Panc1 (cell line): Measurements from ENCODE around the gene CLEC16A. TPM values are rescaled to one million over a fixed set of nuclear protein-coding genes. Genes with fewer than 3 reads are reported as not detected.

Experiments
- ATAC-seq: fragments of 200-7000 bp; cut with Tn5 transposase; 2 replicates; pipeline ENCODE4 v1.9.1; 2020; ENCODE audit warnings: mild to moderate bottlenecking, moderate library complexity
- BruUV-seq: library from RNA; stranded (reverse); fragments of 400-500 nt; replicated peaks from 2 replicates; lab custom pipeline; 2021; lab: Mats Ljungman, UMichigan
- CTCF ChIA-PET: fragments of 300-600 bp; sonication (Branson Sonifier 250); formaldehyde crosslinking; loops from one replicate; lab custom pipeline; 2022; ENCODE audit warnings: antibody characterized with exemption; lab: Charles Lee
- POLR2A ChIA-PET: fragments of 300-600 bp; sonication (Branson Sonifier 250); formaldehyde crosslinking; loops from one replicate; lab custom pipeline; 2022; ENCODE audit warnings: antibody characterized with exemption; lab: Charles Lee
- DNase-seq: peaks from one replicate; pipeline ENCODE4 v3.0.0-alpha.2; 2010; ENCODE audit warnings: low read depth, low spot score
- H3K27ac ChIP-seq: 2 replicates; pipeline ENCODE4 v1.5.1; 2011; ENCODE audit warnings: mild to moderate bottlenecking, low read length, inconsistent platforms
- H3K27me3 ChIP-seq: fragments of 200-500 bp; sonication (Bioruptor generic); 2 replicates; pipeline ENCODE4 v1.6.0; 2014; ENCODE audit warnings: low read length, inconsistent platforms; ENCODE audit not compliant: control insufficient read depth, insufficient read depth
- H3K36me3 ChIP-seq: fragments of 200-500 bp; sonication (Bioruptor generic); 2 replicates; pipeline ENCODE4 v1.5.1; 2014; ENCODE audit warnings: inconsistent platforms, mild to moderate bottlenecking, low read length, moderate library complexity; ENCODE audit not compliant: control insufficient read depth, insufficient read depth
- H3K4me1 ChIP-seq: 2 replicates; pipeline ENCODE4 v1.5.1; 2011; ENCODE audit warnings: inconsistent platforms, mild to moderate bottlenecking, low read length, moderate library complexity; ENCODE audit not compliant: control insufficient read depth, insufficient read depth
- H3K4me3 ChIP-seq, 2 experiments: 2 replicates each; pipeline ENCODE4 v1.5.1; 2011 to 2012; ENCODE audit warnings: low read depth in 2 of 2, low read length in 2 of 2, mild to moderate bottlenecking in 2 of 2, inconsistent platforms in 1 of 2, moderate library complexity in 1 of 2
- H3K9me3 ChIP-seq: fragments of 200-500 bp; sonication (Bioruptor generic); 2 replicates; pipeline ENCODE4 v1.5.1; 2014; ENCODE audit warnings: low read depth, mild to moderate bottlenecking, inconsistent platforms, low read length, moderate library complexity; ENCODE audit not compliant: control insufficient read depth, insufficient read depth
- POLR2AphosphoS5 ChIP-seq: IDR thresholded peaks from 2 replicates; pipeline ENCODE4 v1.6.1; 2012; ENCODE audit warnings: mild to moderate bottlenecking, low read depth, low read length, moderate library complexity
- SIN3A ChIP-seq: IDR thresholded peaks from 2 replicates; pipeline ENCODE4 v1.6.1; 2012; ENCODE audit warnings: low read depth, mild to moderate bottlenecking, low read length, moderate library complexity, borderline replicate concordance; ENCODE audit not compliant: insufficient read depth
- TCF7L2 ChIP-seq: IDR thresholded peaks from 2 replicates; pipeline ENCODE4 v1.6.1; 2011; ENCODE audit warnings: mild to moderate bottlenecking, low read depth, low read length, inconsistent platforms
- in situ Hi-C: cut with HindIII; loops from 2 replicates; pipeline ENCODE4 v1.10.0; 2016; ENCODE audit warnings: low sequenced_read_pairs, low pct_unique_long_range_greater_than_20kb
- intact Hi-C: fragments of 100-400 bp; cut with micrococcal nuclease; formaldehyde crosslinking; loops from one replicate; pipeline ENCODE4 v1.10.0; 2022; ENCODE audit not compliant: unreplicated experiment
- total RNA-seq: library from RNA; stranded (reverse); gene quantifications from one replicate; pipeline ENCODE4 v1.2.1, GENCODE V29; 2021; ENCODE audit not compliant: unreplicated experiment
- TF ChIP-seq, protein P1 (sequence below), 2 experiments: IDR thresholded peaks; 2 replicates each; pipeline ENCODE4 v1.6.1; 2011 to 2012; ENCODE audit warnings: low read depth in 2 of 2, control low read depth in 1 of 2, low read length in 1 of 2, mild to moderate bottlenecking in 1 of 2, moderate library complexity in 1 of 2; ENCODE audit not compliant: insufficient read depth in 1 of 2
- TF ChIP-seq, protein P2 (sequence below): fragments of 450-650 bp; IDR thresholded peaks from 2 replicates; pipeline ENCODE4 v1.5.1; 2017; ENCODE audit warnings: mild to moderate bottlenecking

The CLEC16A gene
- total RNA-seq, 1 experiment from 2014 or later = 21.0 TPM

DNA sequence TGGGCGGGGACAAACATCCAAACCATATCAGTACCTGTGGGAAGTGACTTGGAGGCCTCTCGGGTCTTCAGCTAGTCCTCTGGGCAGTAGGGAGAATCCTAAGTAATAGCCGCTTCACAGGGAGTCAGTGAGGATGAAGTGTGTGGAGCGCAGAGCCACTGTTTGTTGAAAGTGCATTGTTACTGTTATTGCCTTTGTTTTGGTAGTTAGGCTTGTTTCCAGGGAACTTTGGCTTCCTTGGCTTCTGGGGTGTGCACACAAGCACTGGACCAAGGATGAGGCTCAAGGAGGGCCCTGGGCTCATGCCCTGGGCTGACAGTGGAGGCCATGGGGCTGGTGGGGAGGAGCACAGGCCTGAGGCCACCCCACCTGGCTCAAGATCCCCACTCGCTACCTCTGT lies 141.6 kb downstream of the CLEC16A start:
- ATAC-seq = no peak
- no peak overlapping the region for H3K4me3 ChIP-seq
- no peak for DNase-seq
- intact Hi-C loops (no loop called here), in situ Hi-C loops (no loop called here)
- no peaks in the 10 kb centered on the region for H3K36me3 ChIP-seq
- TF ChIP-seq, protein P1, sequence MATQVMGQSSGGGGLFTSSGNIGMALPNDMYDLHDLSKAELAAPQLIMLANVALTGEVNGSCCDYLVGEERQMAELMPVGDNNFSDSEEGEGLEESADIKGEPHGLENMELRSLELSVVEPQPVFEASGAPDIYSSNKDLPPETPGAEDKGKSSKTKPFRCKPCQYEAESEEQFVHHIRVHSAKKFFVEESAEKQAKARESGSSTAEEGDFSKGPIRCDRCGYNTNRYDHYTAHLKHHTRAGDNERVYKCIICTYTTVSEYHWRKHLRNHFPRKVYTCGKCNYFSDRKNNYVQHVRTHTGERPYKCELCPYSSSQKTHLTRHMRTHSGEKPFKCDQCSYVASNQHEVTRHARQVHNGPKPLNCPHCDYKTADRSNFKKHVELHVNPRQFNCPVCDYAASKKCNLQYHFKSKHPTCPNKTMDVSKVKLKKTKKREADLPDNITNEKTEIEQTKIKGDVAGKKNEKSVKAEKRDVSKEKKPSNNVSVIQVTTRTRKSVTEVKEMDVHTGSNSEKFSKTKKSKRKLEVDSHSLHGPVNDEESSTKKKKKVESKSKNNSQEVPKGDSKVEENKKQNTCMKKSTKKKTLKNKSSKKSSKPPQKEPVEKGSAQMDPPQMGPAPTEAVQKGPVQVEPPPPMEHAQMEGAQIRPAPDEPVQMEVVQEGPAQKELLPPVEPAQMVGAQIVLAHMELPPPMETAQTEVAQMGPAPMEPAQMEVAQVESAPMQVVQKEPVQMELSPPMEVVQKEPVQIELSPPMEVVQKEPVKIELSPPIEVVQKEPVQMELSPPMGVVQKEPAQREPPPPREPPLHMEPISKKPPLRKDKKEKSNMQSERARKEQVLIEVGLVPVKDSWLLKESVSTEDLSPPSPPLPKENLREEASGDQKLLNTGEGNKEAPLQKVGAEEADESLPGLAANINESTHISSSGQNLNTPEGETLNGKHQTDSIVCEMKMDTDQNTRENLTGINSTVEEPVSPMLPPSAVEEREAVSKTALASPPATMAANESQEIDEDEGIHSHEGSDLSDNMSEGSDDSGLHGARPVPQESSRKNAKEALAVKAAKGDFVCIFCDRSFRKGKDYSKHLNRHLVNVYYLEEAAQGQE (IDR thresholded peaks at IDR 0.05; ENCODE audit: insufficient read depth in 1 of 2, low read depth in 2 of 2, low read length in 1 of 2) = no peak
- H3K4me1 ChIP-seq = peaks cover 5% of the 10 kb centered on the region; the same call in 1 of the 2 replicates
- no peaks in the 10 kb centered on the region for H3K27me3 ChIP-seq
- ChIA-PET POLR2A (no interaction called here), CTCF (no interaction called here)
- no peak overlapping the region for H3K27ac ChIP-seq
- BruUV-seq = no TSS peak
- no peaks in the 10 kb centered on the region for H3K9me3 ChIP-seq

DNA sequence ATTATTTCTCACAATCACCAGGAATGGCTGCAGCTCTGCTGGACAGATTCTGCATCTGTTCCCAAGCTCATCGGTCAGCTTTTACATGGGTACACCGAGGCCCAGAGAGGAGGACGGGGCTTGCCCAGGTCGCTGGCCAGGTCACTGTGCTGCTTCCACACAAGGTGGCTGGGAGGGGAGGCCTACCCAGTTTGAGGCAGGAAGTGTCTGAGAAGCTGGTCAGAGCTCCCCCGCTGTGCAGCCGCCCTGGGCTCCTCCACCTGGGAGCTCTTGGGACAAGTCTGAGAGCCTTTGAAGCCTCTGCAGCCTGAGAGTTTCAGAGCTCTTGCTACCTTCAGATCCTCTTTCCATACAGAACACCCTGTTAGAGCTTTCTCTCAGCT lies 143.3 kb downstream of the CLEC16A start:
- no peaks in the 10 kb centered on the region for H3K9me3 ChIP-seq
- no TSS peak for BruUV-seq
- TF ChIP-seq, protein P1 (IDR thresholded peaks at IDR 0.05; ENCODE audit: insufficient read depth in 1 of 2, low read depth in 2 of 2, low read length in 1 of 2) = no peak
- no peak for TF ChIP-seq TCF7L2
- TF ChIP-seq SIN3A = no peak
- TF ChIP-seq POLR2AphosphoS5 = no peak
- TF ChIP-seq, protein P2, sequence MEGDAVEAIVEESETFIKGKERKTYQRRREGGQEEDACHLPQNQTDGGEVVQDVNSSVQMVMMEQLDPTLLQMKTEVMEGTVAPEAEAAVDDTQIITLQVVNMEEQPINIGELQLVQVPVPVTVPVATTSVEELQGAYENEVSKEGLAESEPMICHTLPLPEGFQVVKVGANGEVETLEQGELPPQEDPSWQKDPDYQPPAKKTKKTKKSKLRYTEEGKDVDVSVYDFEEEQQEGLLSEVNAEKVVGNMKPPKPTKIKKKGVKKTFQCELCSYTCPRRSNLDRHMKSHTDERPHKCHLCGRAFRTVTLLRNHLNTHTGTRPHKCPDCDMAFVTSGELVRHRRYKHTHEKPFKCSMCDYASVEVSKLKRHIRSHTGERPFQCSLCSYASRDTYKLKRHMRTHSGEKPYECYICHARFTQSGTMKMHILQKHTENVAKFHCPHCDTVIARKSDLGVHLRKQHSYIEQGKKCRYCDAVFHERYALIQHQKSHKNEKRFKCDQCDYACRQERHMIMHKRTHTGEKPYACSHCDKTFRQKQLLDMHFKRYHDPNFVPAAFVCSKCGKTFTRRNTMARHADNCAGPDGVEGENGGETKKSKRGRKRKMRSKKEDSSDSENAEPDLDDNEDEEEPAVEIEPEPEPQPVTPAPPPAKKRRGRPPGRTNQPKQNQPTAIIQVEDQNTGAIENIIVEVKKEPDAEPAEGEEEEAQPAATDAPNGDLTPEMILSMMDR = no peak
- ChIA-PET POLR2A (no interaction called here), CTCF (interaction anchor here (1.2 kb wide), 1 partner anchor 170 kb away, joined by 7 read pairs; no protein-coding TSS in a partner anchor)
- no peaks in the 10 kb centered on the region for H3K27me3 ChIP-seq
- no peak overlapping the region for H3K27ac ChIP-seq
- H3K36me3 ChIP-seq = no peaks in the 10 kb centered on the region
- no peak overlapping the region for H3K4me3 ChIP-seq
- intact Hi-C loops = no loop called here
- in situ Hi-C loops = no loop called here
- DNase-seq = no peak
- ATAC-seq = 0 out of 2 replicates have a peak, but pooled peaks have one; percentile 31
- peaks cover 5% of the 10 kb centered on the region; the same call in 1 of the 2 replicates for H3K4me1 ChIP-seq
